ENCODE measurements around the gene GPR143. TPM values are rescaled to one million over a fixed set of nuclear protein-coding genes. Genes with fewer than 3 reads are reported as not detected.

GPR143 gene
- total and polyA plus RNA-seq, 2 of the 4 experiments (the other 2 are of a cell fraction) = 0.07 TPM; not detected in 1

DNA sequence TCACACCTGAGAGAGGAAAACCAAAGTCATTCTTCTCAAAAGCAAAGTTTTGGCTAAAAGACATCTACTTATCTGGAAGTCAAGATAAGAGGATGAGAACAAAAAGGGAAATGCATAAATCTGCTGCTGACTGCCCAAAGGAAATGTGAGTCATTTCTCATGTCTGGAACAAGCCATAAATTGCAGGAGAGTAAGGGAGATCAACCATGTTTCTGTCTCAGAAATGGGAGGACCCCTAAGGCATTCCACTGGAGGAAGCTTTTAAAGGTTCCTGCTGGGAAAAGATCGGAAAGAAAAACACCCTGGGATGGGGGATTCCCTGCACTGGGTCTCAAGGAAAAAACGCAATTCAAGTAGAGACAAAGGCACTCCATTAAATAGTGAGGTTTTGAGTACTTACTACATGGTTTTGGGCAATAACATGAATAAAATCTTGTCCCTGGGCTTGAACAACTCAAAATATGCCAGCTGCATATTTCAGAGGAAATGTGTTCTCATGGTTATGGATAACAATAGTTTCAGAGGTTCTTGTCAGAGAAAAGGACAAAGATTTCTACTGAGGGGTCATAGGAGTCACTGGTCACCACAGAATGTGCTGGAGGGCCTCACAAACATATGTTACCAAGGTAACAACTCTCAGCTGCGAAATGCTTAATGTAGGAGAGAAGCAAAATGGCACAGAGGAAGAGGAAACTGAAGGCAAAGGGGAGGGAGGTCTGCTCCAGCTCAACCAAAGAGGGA, 19.3 kb downstream of the GPR143 start:
- DNase-seq (peak; percentile 43), ATAC-seq (ENCODE audit: low read depth) (peak; percentile 14; the same call in 1 of the 2 replicates)
- dilution Hi-C loops (cut with HindIII; ENCODE audit: low sequenced_read_pairs, unreplicated experiment) (no loop called here), intact Hi-C loops (cut with micrococcal nuclease) (no loop called here), in situ Hi-C loops (cut with MboI; ENCODE audit: low sequenced_read_pairs) (no loop called here)
- no TSS peak for BruUV-seq (replicated peaks)
- H3K27ac ChIP-seq (ENCODE audit: insufficient read depth, low read length) = no peak overlapping the region
- no peak for TF ChIP-seq MAFK (IDR thresholded peaks at IDR 0.05; ENCODE audit: low read depth, low read length)
- TF ChIP-seq RAD21 (IDR thresholded peaks at IDR 0.05; ENCODE audit: low read length) = no peak
- no peak for TF ChIP-seq RCOR1 (IDR thresholded peaks at IDR 0.05; ENCODE audit: insufficient replicate concordance, low read length)
- TF ChIP-seq CHD1 (IDR thresholded peaks at IDR 0.05; ENCODE audit: low read depth, low read length) = no peak
- no peak for TF ChIP-seq POLR2A (IDR thresholded peaks at IDR 0.05; ENCODE audit: low read depth, low read length)
- no peak for TF ChIP-seq BHLHE40 (IDR thresholded peaks at IDR 0.05; ENCODE audit: low read depth, low read length)
- TF ChIP-seq, protein P1, sequence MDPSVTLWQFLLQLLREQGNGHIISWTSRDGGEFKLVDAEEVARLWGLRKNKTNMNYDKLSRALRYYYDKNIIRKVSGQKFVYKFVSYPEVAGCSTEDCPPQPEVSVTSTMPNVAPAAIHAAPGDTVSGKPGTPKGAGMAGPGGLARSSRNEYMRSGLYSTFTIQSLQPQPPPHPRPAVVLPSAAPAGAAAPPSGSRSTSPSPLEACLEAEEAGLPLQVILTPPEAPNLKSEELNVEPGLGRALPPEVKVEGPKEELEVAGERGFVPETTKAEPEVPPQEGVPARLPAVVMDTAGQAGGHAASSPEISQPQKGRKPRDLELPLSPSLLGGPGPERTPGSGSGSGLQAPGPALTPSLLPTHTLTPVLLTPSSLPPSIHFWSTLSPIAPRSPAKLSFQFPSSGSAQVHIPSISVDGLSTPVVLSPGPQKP (IDR thresholded peaks at IDR 0.05; ENCODE audit: borderline replicate concordance, low read depth, low read length) = no peak
- TF ChIP-seq CEBPB (IDR thresholded peaks at IDR 0.05; ENCODE audit: low read depth, low read length) = no peak
- TF ChIP-seq MXI1 (IDR thresholded peaks at IDR 0.05; ENCODE audit: borderline replicate concordance, low read depth, low read length) = no peak
- no peak for TF ChIP-seq RFX5 (IDR thresholded peaks at IDR 0.05; ENCODE audit: low read depth, low read length)
- TF ChIP-seq MAZ (IDR thresholded peaks at IDR 0.05; ENCODE audit: borderline replicate concordance, low read depth, low read length) = no peak
- no peak for TF ChIP-seq SMC3 (IDR thresholded peaks at IDR 0.05; ENCODE audit: low read depth, low read length)
- TF ChIP-seq, protein P2, sequence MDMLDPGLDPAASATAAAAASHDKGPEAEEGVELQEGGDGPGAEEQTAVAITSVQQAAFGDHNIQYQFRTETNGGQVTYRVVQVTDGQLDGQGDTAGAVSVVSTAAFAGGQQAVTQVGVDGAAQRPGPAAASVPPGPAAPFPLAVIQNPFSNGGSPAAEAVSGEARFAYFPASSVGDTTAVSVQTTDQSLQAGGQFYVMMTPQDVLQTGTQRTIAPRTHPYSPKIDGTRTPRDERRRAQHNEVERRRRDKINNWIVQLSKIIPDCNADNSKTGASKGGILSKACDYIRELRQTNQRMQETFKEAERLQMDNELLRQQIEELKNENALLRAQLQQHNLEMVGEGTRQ (IDR thresholded peaks at IDR 0.05; ENCODE audit: low read depth, low read length) = no peak
- no peak for TF ChIP-seq NFE2L2 (IDR thresholded peaks at IDR 0.05; ENCODE audit: low read depth, low read length)
- no peak for TF ChIP-seq FOS (IDR thresholded peaks at IDR 0.05; ENCODE audit: low read depth, low read length)
- TF ChIP-seq, protein P3, sequence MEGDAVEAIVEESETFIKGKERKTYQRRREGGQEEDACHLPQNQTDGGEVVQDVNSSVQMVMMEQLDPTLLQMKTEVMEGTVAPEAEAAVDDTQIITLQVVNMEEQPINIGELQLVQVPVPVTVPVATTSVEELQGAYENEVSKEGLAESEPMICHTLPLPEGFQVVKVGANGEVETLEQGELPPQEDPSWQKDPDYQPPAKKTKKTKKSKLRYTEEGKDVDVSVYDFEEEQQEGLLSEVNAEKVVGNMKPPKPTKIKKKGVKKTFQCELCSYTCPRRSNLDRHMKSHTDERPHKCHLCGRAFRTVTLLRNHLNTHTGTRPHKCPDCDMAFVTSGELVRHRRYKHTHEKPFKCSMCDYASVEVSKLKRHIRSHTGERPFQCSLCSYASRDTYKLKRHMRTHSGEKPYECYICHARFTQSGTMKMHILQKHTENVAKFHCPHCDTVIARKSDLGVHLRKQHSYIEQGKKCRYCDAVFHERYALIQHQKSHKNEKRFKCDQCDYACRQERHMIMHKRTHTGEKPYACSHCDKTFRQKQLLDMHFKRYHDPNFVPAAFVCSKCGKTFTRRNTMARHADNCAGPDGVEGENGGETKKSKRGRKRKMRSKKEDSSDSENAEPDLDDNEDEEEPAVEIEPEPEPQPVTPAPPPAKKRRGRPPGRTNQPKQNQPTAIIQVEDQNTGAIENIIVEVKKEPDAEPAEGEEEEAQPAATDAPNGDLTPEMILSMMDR (conservative IDR thresholded peaks at IDR 0.05; ENCODE audit: low read depth, low read length) = no peak
- no peaks in the 10 kb centered on the region for H3K9me3 ChIP-seq (ENCODE audit: control insufficient read depth, insufficient read depth, low read length)
- H3K18ac ChIP-seq (ENCODE audit: low read depth, low read length) = no peak overlapping the region
- no peak overlapping the region for H2BK20ac ChIP-seq (ENCODE audit: low read depth, low read length)
- POLR2A ChIA-PET (ENCODE audit: unreplicated experiment) = no interaction called here
- H3K36me3 ChIP-seq (ENCODE audit: control insufficient read depth, insufficient read depth, low read length) = no peaks in the 10 kb centered on the region
- H3K23ac ChIP-seq (ENCODE audit: low read depth, low read length) = no peak overlapping the region
- H3K4me2 ChIP-seq (ENCODE audit: low read depth, low read length) = no peak overlapping the region
- H4K91ac ChIP-seq (ENCODE audit: insufficient read depth, low read depth, low read length) = no peak overlapping the region
- H2AK5ac ChIP-seq (ENCODE audit: low read depth, low read length) = no peak overlapping the region
- no peak overlapping the region for H2BK15ac ChIP-seq (ENCODE audit: low read depth, low read length)
- H3K14ac ChIP-seq (replicated peaks; ENCODE audit: low read depth, low read length) = no peak overlapping the region
- no peak overlapping the region for H2BK5ac ChIP-seq (ENCODE audit: low read depth, low read length, poor library complexity, severe bottlenecking)
- no peak overlapping the region for H4K5ac ChIP-seq (ENCODE audit: low read depth, low read length)
- H2AK9ac ChIP-seq (replicated peaks; ENCODE audit: low read depth, low read length, poor library complexity) = no peak overlapping the region
- 0 out of 4 replicates have a peak overlapping the region, but pooled peaks of 1 of the 2 experiments have one; percentile 9 for H4K8ac ChIP-seq (ENCODE audit: low read depth in 2 of 2, low read length in 2 of 2)
- no peak overlapping the region for H2AFZ ChIP-seq (replicated peaks; ENCODE audit: low read length, poor library complexity)
- H3K79me1 ChIP-seq (ENCODE audit: low read depth in 1 of 2, low read length in 2 of 2) = no peaks in the 10 kb centered on the region
- no CpG with 5 or more reads among the region's 3 CpGs for WGBS, 2 experiments (ENCODE audit: extremely low coverage in 2 of 2, insufficient read length in 1 of 2)
- no peaks in the 10 kb centered on the region for H3K9me1 ChIP-seq (ENCODE audit: insufficient read depth, low read length)
- H3K4ac ChIP-seq (ENCODE audit: low read depth, low read length) = no peak overlapping the region
- no peak overlapping the region for H3K56ac ChIP-seq (ENCODE audit: extremely low read depth, insufficient read depth, low read length)
- H3K9ac ChIP-seq (ENCODE audit: low read depth, low read length) = no peak overlapping the region
- CTCF ChIA-PET = no interaction called here
- no peak overlapping the region for H3K4me3 ChIP-seq (ENCODE audit: insufficient read depth, low read depth, low read length)
- H4K20me1 ChIP-seq (ENCODE audit: insufficient read depth, low read length) = no peaks in the 10 kb centered on the region
- H2BK120ac ChIP-seq (ENCODE audit: low read depth, low read length) = no peak overlapping the region
- no peaks in the 10 kb centered on the region for H3K27me3 ChIP-seq (ENCODE audit: control insufficient read depth, insufficient read depth, low read length)
- 0 out of 2 replicates have a peak, but pooled peaks cover 2% of the 10 kb centered on the region for H3K4me1 ChIP-seq (ENCODE audit: control insufficient read depth, insufficient read depth, low read length)
